ENCODE results near the gene MAP4K3. TPM values are rescaled to one million over a fixed set of nuclear protein-coding genes. Genes with fewer than 3 reads are reported as not detected.

Gene MAP4K3
- total and polyA plus RNA-seq, 2 of the 4 experiments (the other 2 are of a cell fraction) = 13.2 to 32.6 TPM

DNA sequence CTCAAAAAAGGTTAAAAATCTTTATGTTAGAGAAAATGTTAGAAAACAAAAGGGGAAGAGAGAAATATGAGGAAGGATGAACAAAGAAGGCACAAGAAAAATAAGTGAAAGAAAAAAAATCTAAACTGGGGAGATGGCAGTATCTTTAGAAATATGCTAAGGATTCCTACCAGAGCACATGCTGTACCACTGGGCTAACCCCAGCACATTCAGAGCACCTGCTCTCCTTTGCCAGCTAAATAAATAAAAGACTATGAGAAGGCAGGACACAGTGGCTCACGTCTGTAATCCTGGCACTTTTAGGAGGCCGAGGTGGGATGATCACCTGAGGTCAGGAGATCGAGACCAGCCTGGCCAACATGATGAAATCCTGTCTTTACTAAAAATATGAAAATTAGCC lies 101.2 kb downstream of the MAP4K3 start:
- no TSS peak for BruUV-seq (replicated peaks)
- Histone ChIP-seq H2AFZ (replicated peaks; ENCODE audit: low read length, poor library complexity) (no peak overlapping the region), H3K27ac (ENCODE audit: insufficient read depth, low read length) (no peak overlapping the region), H3K79me1 (ENCODE audit: low read depth in 1 of 2, low read length in 2 of 2) (peaks cover 26 to 47% of the 10 kb centered on the region in 2 experiments), H4K8ac (ENCODE audit: low read depth in 2 of 2, low read length in 2 of 2) (no peak overlapping the region), H3K27me3 (ENCODE audit: control insufficient read depth, insufficient read depth, low read length) (no peaks in the 10 kb centered on the region), H3K4me3 (ENCODE audit: insufficient read depth, low read depth, low read length) (no peak overlapping the region), H2AK9ac (replicated peaks; ENCODE audit: low read depth, low read length, poor library complexity) (no peak overlapping the region), H3K56ac (ENCODE audit: extremely low read depth, insufficient read depth, low read length) (no peak overlapping the region), H2AK5ac (ENCODE audit: low read depth, low read length) (no peak overlapping the region), H2BK5ac (ENCODE audit: low read depth, low read length, poor library complexity, severe bottlenecking) (no peak overlapping the region), H3K4me1 (ENCODE audit: control insufficient read depth, insufficient read depth, low read length) (no peaks in the 10 kb centered on the region; the same call in 1 of the 2 replicates), H3K4me2 (ENCODE audit: low read depth, low read length) (no peak overlapping the region), H4K5ac (ENCODE audit: low read depth, low read length) (no peak overlapping the region), H2BK15ac (ENCODE audit: low read depth, low read length) (no peak overlapping the region), H3K4ac (ENCODE audit: low read depth, low read length) (no peak overlapping the region), H2BK120ac (ENCODE audit: low read depth, low read length) (no peak overlapping the region), H4K91ac (ENCODE audit: insufficient read depth, low read depth, low read length) (no peak overlapping the region), H3K9me3 (ENCODE audit: control insufficient read depth, insufficient read depth, low read length) (no peaks in the 10 kb centered on the region), H3K9me1 (ENCODE audit: insufficient read depth, low read length) (peaks cover 6% of the 10 kb centered on the region), H3K14ac (replicated peaks; ENCODE audit: low read depth, low read length) (no peak overlapping the region), H3K18ac (ENCODE audit: low read depth, low read length) (no peak overlapping the region), H2BK20ac (ENCODE audit: low read depth, low read length) (no peak overlapping the region), H3K9ac (ENCODE audit: low read depth, low read length) (no peak overlapping the region), H3K36me3 (ENCODE audit: control insufficient read depth, insufficient read depth, low read length) (peaks cover 7% of the 10 kb centered on the region), H3K23ac (ENCODE audit: low read depth, low read length) (no peak overlapping the region), H4K20me1 (ENCODE audit: insufficient read depth, low read length) (peaks cover 18% of the 10 kb centered on the region; the same call in 1 of the 2 replicates)
- ATAC-seq (ENCODE audit: low read depth) (no peak), DNase-seq (no peak)
- ChIA-PET POLR2A (ENCODE audit: unreplicated experiment) (no interaction called here), CTCF (no interaction called here)
- dilution Hi-C loops (cut with HindIII; ENCODE audit: low sequenced_read_pairs, unreplicated experiment) (no loop called here), intact Hi-C loops (cut with micrococcal nuclease) (no loop called here), in situ Hi-C loops (cut with MboI; ENCODE audit: low sequenced_read_pairs) (no loop called here)
- TF ChIP-seq RAD21 (IDR thresholded peaks at IDR 0.05; ENCODE audit: low read length) (no peak), NFE2L2 (IDR thresholded peaks at IDR 0.05; ENCODE audit: low read depth, low read length) (no peak), RCOR1 (IDR thresholded peaks at IDR 0.05; ENCODE audit: insufficient replicate concordance, low read length) (no peak), BHLHE40 (IDR thresholded peaks at IDR 0.05; ENCODE audit: low read depth, low read length) (no peak), SMC3 (IDR thresholded peaks at IDR 0.05; ENCODE audit: low read depth, low read length) (no peak), MAFK (IDR thresholded peaks at IDR 0.05; ENCODE audit: low read depth, low read length) (no peak), CHD1 (IDR thresholded peaks at IDR 0.05; ENCODE audit: low read depth, low read length) (no peak)
- TF ChIP-seq, protein P1, sequence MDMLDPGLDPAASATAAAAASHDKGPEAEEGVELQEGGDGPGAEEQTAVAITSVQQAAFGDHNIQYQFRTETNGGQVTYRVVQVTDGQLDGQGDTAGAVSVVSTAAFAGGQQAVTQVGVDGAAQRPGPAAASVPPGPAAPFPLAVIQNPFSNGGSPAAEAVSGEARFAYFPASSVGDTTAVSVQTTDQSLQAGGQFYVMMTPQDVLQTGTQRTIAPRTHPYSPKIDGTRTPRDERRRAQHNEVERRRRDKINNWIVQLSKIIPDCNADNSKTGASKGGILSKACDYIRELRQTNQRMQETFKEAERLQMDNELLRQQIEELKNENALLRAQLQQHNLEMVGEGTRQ (IDR thresholded peaks at IDR 0.05; ENCODE audit: low read depth, low read length) = no peak
- no CpG with 5 or more reads among the region's 3 CpGs for WGBS, 2 experiments (ENCODE audit: extremely low coverage in 2 of 2, insufficient read length in 1 of 2)

All from IMR-90 (cell line).